HG03354 (cell line): ENCODE measurements around the gene CSF2RB.

ENCODE experiments used
- ATAC-seq: cut with Tn5 transposase; IDR thresholded peaks from one replicate; pipeline ENCODE4 v1.9.1; 2021; ENCODE audit warnings: mild to moderate bottlenecking; ENCODE audit not compliant: unreplicated experiment, poor library complexity, severe bottlenecking

Gene CSF2RB

DNA sequence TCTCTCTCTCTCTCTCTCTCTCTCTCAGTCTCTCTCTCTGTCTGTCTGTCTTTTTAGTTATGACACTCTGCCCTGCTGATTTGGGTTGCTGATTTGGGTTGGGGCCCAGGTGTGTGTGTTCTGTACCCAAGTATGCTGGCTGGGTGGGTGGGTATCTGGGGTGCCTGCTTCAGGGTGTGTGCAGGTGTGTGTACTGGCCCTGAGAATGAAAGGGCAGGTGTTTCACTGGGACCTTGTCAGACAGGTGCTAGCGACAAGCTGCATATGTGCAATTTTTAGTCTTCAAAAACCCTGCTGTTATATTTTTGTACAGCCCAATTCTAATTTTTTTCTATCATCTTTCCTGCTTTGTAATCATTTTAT lies 943 bp downstream of the CSF2RB start:
- ATAC-seq, result no peak

DNA sequence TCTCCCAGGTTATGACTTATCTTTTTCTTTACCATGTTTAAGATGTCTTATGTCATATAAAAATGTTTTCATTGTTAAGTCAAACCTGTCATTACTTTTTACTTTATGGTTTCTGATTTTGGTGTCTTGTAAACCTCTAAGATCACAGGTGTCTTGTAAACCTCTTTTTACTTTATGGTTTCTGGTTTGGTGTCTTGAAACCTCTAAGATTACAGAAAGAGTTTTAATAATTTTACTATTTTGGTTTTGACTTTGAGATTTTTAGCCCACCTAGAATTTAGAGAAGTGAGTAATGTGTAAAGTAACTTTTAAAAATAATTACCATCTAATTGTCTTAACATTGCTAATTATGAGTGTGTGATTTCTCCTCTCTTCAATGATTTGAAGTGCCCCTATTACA lies 2.6 kb downstream of the CSF2RB start:
- ATAC-seq, result no peak

DNA sequence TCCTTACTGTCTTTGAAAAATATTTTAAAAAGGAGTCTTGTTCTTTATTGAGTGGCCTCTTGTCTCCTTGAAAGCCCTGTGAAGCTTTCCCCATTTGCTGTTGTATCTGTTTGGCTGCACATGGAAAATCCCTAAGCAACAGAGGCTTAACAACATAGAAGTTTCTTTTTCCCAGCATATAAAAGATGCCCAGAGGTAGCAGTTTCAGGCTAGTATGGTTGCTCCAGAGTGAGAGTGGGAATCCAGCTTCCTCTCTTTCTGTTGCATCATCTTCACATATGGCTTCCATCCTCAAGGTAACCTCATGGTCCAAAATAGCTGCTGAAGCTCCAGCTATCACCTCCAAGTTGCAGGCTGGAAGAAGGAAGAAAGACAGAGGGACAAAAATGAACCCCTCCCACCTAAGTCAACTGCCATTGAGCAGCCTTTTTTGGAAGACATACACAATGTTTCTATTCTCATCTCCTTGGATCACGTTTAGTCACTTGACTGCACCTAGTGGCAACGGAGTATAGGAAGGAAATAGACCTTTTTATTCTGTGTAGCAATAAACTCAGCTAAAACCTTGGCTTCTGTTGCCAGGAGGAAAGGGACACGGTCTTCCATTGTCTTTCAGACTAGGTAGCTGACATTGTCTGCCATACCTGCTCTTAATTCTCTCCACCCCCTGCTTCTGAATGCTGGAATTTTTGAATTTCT lies 5.3 kb downstream of the CSF2RB start:
- no peak for ATAC-seq

DNA sequence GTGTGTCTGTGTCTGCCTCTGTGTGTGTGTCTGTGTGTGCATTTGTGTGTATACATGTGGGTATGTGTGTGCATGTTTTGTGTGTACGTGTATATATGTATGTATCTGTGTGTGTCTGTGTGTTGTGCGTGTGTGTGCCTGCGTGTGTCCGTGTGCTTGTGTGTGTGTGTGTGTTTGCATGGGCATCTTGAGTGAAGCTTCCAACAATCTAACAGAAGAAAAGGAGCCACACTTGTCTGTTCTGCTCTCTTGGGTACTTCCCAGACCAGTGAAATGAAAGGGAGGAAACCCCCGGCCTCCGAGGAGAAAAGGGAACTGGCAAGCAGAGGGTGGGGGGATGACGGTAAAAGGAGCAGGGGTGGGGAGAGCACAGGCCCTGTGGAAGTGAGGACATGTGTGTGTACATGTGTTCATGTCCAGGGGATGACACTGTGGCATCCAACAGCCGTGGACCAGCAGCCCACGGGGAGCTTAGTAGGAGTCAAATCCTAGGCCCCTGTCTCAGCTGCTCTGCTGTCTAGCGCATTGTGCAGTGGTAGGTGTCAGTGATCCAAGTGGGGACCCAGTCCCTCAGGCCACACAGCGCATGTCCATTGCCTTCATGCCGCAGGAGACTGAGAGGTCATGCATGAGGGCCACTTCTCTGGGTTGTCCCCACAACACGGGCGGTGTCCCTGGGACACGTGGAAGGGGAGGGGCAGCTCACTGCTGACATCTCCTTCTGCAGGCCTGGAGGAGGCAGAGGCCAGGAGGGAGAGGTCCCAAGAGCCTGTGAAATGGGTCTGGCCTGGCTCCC lies 8.1 kb downstream of the CSF2RB start:
- no peak for ATAC-seq

DNA sequence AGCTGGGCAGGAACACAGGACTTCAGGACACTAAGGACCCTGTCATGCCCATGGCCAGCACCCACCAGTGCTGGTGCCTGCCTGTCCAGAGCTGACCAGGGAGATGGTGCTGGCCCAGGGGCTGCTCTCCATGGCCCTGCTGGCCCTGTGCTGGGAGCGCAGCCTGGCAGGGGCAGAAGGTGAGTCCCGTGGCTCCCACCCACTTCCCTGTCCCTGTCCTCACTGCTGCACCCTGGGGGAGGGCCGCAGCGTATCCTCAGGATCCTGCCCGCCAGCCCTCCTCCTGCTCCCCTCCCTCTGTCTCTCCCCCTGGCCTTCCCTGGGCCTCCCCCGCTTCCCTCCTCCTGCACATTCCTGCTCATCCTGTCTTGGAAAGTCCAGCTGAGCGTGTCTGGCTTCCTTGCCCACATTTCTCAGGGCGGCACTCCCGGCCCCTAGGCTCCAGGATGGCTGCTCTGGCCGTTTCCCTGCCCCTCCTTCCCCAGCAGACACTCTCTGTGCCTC lies 8.7 kb downstream of the CSF2RB start:
- no peak for ATAC-seq

DNA sequence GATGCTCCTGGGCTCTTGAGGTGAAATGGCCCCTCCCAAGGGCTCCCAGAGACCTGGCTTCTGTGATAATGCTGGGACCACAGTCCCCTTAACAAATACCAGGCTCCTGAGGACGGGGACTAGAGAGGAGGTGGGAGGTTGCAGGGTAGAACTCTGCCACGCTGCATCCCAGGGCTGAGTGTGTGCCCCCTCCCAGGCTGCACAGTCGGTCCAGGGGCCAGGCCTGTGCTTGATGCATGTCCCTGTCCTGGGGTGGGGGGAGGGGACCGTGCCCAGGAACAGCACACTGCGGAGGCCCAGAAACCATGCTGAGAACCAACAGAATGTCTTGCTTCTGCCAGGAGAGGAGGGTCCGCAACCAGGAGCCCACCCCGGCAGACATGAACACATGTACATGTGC lies 9.3 kb downstream of the CSF2RB start:
- ATAC-seq, result no peak

DNA sequence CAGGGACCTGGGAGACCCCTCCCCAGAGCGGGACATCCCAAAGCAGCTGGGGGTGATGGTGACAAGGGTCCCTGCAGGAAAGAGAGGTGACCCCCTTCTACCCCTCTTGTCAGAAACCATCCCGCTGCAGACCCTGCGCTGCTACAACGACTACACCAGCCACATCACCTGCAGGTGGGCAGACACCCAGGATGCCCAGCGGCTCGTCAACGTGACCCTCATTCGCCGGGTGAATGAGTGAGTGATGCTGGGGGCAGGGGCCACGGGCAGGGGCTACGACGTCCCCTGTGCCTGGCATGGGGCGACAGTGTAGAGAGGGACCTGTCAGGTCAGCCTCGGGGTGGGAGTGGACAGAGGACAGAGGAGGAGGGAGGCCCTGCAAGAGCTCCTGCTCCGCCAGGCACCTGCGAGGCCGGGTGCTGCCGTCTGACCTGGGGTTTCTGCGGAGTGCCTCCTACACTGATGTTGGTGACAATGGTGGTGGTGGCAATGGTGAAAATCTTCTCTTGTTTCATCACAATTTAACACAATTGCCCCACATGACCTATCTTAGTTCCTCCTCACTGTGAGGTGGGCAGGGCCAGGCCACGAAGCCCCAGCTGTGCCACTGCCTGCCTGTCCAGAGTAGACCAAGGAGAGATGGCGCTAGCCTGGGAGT lies 9.8 kb downstream of the CSF2RB start:
- no peak for ATAC-seq

DNA sequence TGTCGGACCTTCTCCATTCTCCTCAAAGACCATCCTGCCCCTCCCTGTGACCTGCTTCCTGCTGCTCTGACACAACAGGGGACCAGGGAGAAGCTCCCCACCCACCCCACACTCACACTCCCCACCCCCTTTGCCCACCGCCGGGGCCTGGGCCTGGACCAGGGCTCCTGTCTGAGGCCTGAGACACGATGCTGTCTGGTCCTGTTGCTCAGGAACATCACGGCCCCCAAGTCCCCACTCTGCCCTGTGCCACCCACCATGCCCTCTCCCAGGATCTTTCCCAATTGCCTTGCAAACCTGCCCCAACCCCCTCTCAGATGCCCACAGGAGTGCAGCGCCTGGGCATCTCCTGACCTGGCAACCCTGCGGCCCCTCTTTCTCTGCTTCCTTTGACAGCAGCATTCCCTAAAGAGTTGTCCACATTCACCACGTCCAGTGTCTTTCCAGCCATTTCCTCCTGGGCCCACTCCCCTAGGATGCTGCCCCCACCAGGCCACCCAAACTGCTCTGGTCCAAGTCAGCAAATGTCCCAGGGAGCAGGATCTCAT lies 10.8 kb downstream of the CSF2RB start:
- ATAC-seq, result no peak

DNA sequence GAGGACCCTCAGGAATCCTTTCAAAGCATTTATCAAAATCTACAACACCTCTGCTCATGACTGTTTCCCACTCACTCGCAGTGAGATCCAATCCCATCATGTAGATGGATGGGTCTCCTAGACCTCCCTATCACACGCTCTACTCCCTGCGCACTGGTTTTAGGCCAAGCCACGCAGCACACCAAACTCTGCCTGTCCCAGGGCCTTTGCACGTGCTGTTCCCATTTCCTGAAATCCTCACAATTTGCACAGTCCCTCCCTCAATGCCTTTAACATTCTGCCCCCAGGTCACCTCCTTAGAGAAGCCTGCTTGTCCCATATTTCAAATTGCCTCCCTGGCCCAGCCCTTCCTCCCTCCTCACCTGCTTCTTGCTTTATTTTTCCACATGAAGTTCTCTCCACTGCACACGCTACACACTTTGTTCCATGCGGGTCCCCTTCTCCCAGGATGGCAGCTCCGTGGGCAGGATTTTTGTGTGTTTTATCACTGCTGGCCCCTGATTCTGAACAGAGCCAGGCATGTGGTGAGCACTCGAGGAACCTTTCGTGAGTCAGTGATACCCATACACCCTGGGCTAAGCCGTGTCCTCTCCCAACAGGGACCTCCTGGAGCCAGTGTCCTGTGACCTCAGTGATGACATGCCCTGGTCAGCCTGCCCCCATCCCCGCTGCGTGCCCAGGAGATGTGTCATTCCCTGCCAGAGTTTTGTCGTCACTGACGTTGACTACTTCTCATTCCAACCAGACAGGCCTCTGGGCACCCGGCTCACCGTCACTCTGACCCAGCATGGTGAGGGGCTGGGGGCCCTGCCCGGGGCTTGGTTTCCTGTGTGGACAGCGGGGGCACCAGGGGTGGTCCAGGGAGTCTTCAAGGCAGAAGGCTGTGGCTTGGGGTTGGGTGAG lies 12.2 kb downstream of the CSF2RB start:
- ATAC-seq, result no peak

DNA sequence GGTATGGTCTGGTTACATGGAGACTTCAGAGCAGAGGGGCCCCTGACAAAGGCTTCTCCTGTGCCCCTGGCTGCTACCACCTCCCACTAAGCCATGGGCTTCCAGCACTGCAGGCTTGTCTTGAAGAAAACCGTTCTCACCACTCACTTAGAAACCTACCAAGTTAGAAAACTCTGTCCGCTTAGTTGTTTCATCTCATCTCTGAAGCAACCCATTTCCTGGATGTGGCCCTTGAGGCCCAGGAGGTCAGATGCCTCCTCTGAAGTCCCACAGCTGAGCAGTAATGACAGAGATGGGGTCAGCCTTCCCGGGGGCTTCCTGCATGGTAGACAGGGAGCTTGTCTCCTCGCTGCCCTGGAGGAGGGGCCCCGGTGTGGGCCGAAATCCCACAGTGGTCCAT lies 12.9 kb downstream of the CSF2RB start:
- no peak for ATAC-seq

DNA sequence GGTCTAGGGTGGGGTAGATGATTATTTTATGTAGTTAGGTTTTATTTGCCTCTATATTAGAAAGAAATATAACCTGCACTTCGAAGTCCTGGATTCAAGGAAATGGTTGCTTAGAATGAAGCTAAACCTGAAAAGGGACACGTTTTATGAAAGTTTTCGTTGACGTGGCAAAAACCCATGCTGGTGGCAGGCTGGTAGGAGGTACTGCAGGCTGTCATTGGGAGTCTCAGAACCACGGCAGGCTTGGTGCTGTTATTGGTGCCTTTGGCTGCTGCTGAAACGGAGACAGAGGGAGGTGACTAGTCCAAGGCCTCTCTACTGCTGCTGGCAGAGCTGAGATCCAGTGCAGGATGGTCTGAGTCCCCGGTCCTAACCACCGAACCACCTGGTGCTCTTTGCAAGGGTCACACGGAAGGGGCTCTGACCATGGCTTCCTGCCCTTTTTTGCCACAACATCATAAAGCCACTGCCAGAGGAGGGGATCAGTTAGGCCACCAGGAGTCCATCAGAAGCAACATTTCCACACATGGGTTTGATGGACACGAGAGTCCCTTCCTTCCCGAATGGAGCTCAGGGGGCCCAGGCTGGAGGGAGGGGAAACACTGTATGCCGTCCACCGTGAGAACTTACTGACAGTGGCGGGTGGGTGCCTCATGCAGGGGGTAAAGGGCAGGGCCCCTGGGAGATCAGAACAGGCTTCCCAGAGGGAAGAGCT lies 13.4 kb downstream of the CSF2RB start:
- no peak for ATAC-seq

DNA sequence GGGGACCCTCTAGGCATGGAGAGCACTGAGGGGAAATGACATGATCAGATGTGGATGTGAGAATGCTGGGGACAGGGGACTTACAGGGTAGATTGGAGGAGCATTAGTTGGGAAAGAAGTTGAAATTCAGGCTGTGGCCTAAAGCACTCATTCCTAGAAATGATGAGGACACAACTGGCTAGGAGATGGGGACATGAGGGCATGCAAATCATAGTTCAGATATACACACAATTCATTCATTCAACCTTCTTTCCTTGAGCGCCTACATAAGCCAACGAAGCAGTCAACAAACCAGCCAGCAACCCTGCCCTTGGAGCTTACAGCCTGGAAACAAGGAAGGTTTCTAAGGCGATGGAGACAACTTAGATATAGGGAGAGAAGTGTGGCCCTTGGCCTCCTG lies 14.2 kb downstream of the CSF2RB start:
- ATAC-seq, result no peak

DNA sequence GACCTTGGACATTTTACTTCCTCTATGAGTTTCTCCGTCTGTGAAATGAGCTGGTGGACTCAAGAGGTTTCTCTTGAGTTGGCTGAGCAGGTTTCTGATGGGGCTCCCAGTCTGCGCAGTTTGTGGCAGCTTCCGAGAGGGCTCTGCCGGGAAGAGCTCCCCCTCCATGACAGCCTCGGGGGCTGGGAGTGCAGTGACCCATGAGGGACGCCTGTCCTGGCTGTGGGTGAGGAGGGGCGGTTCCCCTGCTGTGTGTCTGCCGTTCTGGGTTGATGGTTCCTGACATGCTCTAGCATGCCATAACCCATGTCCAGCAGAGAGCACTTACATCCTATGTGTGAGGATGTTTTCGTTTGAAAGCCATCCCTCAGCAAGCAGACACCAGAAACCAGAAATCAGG lies 14.8 kb downstream of the CSF2RB start:
- ATAC-seq, result no peak

DNA sequence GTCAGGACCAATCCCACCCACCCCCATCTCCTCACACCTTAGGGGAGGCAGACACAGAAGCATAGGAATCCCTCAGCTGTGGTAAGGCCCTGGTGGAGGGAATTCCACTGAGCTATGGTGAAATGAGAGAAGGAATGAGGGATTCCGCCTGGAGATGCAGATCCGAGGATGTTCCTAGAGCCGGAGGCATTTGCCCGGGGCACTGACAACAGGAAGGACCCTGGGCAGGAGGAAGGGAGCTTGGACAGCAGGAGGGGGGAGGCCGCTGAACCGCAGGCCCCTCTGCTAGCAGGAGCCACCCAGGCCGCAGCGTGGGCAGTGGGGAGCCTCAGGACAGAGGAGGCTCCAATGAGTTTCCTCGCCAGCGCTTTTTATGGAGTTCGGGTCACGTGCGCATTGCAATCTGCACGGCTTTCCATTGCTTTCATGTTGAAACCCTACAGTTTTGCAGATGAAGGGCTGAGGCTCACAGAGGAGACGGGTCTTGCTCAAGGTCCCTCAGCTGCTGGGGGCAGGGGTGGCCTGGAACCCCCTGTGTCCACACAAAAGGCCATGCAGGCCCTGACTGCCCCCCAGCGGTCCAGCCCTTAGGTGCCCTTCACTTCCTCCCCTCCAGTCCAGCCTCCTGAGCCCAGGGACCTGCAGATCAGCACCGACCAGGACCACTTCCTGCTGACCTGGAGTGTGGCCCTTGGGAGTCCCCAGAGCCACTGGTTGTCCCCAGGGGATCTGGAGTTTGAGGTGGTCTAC lies 15.5 kb downstream of the CSF2RB start:
- ATAC-seq, result no peak

DNA sequence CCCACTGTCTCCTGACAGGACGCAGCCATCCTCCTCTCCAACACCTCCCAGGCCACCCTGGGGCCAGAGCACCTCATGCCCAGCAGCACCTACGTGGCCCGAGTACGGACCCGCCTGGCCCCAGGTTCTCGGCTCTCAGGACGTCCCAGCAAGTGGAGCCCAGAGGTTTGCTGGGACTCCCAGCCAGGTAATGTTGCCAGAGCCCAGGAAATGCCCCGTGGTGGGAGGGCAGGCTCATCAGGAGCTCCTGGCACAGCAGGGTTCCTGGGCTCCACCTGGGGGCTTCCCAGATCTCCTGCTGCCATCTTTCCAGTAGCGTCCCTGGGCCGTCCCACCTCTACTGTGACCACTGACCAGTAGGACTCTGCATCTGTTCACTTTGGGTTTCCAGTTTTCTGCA lies 16.2 kb downstream of the CSF2RB start:
- ATAC-seq, result no peak

DNA sequence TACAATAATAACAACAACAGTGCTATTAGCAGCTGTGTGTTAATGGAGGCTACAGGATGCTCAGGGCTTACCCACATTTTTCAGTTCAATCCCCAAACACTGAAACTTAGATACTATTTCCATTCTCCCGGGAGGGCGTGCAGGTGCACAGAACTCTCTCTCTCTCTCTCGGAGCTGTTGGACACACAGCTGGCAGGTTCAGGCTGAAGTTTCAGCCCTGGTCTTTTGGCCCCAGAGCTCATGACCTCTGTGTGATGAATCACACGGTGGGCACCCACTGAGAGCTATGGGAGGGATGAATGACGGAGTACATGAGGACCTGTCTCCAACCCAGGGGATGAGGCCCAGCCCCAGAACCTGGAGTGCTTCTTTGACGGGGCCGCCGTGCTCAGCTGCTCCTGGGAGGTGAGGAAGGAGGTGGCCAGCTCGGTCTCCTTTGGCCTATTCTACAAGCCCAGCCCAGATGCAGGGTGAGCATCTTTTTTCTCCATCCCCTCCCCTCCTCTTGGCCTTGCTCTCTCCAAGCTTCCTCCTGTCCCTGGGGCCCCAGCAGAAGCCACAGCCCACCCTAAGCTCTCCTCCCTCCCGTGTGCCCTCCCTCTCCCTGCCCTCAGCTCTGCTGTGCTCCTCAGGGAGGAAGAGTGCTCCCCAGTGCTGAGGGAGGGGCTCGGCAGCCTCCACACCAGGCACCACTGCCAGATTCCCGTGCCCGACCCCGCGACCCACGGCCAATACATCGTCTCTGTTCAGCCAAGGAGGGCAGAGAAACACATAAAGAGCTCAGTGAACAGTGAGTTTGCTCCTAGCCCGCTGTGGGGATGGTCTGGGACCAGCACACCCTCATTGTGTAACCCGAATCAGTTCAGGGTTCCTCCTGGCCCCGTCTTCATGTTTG lies 16.9 kb downstream of the CSF2RB start:
- no peak for ATAC-seq

DNA sequence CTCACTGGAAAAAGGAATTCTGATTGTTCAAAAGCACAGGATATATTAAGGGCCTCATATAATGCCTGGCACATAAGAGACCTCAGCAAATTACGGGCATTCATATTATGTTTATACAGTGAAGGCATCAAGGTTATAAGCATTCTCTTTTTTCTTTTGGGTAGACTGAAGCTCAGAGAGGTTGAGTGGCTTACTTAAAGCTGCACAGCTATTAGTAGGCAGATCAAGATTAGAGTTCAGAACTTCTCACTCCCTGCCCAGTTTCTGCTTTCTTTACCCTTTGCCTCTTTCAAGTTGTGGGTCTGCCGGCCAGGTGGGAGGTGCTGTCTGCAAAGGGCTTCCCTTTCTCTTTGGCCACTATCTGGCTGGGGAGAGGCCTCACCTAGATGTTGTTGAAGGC lies 18.0 kb downstream of the CSF2RB start:
- ATAC-seq, result no peak
